Nephron (organoid): ENCODE data around the gene CSF2RB.

Experiments
- H3K27ac Mint-ChIP-seq, 3 experiments: 2 replicates each; pipeline ENCODE4 v1.8.0; 2020; ENCODE audit warnings: mixed read lengths in 3 of 3, mild to moderate bottlenecking in 2 of 3, moderate library complexity in 1 of 3
- H3K27me3 Mint-ChIP-seq: 2 replicates; pipeline ENCODE4 v1.8.0; 2021; ENCODE audit warnings: low read depth, mild to moderate bottlenecking, moderate library complexity, mixed read lengths
- H3K36me3 Mint-ChIP-seq: 2 replicates; pipeline ENCODE4 v1.8.0; 2020; ENCODE audit warnings: low read depth, mixed read lengths
- H3K4me1 Mint-ChIP-seq: 2 replicates; pipeline ENCODE4 v1.8.0; 2020; ENCODE audit warnings: mixed read lengths
- H3K4me3 Mint-ChIP-seq, 3 experiments: 2 replicates each; pipeline ENCODE4 v1.8.0; 2020; ENCODE audit warnings: mild to moderate bottlenecking in 3 of 3, mixed read lengths in 3 of 3, moderate library complexity in 2 of 3
- H3K9me3 Mint-ChIP-seq: 2 replicates; pipeline ENCODE4 v1.8.0; 2020; ENCODE audit warnings: mixed read lengths
- TF ChIP-seq, protein P1 (sequence below), 3 experiments: fragments of 200-600 bp; sonication (generic); IDR thresholded peaks; one replicate each; pipeline ENCODE4 v1.5.0; 2021; ENCODE audit warnings: antibody characterized with exemption in 3 of 3; ENCODE audit not compliant: unreplicated experiment in 3 of 3

CSF2RB gene

DNA sequence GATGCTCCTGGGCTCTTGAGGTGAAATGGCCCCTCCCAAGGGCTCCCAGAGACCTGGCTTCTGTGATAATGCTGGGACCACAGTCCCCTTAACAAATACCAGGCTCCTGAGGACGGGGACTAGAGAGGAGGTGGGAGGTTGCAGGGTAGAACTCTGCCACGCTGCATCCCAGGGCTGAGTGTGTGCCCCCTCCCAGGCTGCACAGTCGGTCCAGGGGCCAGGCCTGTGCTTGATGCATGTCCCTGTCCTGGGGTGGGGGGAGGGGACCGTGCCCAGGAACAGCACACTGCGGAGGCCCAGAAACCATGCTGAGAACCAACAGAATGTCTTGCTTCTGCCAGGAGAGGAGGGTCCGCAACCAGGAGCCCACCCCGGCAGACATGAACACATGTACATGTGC, 9.3 kb downstream of the CSF2RB start:
- Mint-ChIP-seq H3K9me3 (no peaks in the 10 kb centered on the region), H3K27ac (peak overlapping the region; percentile 53 to 71 (median 68)), H3K27me3 (peaks cover 17% of the 10 kb centered on the region), H3K4me1 (peaks cover 14% of the 10 kb centered on the region), H3K36me3 (no peaks in the 10 kb centered on the region), H3K4me3 (no peak overlapping the region)
- TF ChIP-seq, protein P1, sequence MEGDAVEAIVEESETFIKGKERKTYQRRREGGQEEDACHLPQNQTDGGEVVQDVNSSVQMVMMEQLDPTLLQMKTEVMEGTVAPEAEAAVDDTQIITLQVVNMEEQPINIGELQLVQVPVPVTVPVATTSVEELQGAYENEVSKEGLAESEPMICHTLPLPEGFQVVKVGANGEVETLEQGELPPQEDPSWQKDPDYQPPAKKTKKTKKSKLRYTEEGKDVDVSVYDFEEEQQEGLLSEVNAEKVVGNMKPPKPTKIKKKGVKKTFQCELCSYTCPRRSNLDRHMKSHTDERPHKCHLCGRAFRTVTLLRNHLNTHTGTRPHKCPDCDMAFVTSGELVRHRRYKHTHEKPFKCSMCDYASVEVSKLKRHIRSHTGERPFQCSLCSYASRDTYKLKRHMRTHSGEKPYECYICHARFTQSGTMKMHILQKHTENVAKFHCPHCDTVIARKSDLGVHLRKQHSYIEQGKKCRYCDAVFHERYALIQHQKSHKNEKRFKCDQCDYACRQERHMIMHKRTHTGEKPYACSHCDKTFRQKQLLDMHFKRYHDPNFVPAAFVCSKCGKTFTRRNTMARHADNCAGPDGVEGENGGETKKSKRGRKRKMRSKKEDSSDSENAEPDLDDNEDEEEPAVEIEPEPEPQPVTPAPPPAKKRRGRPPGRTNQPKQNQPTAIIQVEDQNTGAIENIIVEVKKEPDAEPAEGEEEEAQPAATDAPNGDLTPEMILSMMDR (IDR thresholded peaks at IDR 0.05; ENCODE audit: unreplicated experiment in 3 of 3): no peak

GRCh38 chr22:36923131-36923788, 9.8 kb downstream of the CSF2RB start:
- Mint-ChIP-seq H3K4me1 (peaks cover 17% of the 10 kb centered on the region), H3K36me3 (no peaks in the 10 kb centered on the region), H3K27ac (no peak overlapping the region), H3K27me3 (peaks cover 17% of the 10 kb centered on the region), H3K9me3 (no peaks in the 10 kb centered on the region), H3K4me3 (no peak overlapping the region)
- TF ChIP-seq, protein P1 (IDR thresholded peaks at IDR 0.05; ENCODE audit: unreplicated experiment in 3 of 3): no peak

GRCh38 chr22:36924151-36924698, 10.8 kb downstream of the CSF2RB start:
- TF ChIP-seq, protein P1 (IDR thresholded peaks at IDR 0.05; ENCODE audit: unreplicated experiment in 3 of 3): no peak
- Mint-ChIP-seq H3K9me3 (no peaks in the 10 kb centered on the region), H3K4me1 (peaks cover 21% of the 10 kb centered on the region), H3K27ac (no peak overlapping the region), H3K27me3 (peaks cover 17% of the 10 kb centered on the region), H3K4me3 (no peak overlapping the region), H3K36me3 (no peaks in the 10 kb centered on the region)

DNA sequence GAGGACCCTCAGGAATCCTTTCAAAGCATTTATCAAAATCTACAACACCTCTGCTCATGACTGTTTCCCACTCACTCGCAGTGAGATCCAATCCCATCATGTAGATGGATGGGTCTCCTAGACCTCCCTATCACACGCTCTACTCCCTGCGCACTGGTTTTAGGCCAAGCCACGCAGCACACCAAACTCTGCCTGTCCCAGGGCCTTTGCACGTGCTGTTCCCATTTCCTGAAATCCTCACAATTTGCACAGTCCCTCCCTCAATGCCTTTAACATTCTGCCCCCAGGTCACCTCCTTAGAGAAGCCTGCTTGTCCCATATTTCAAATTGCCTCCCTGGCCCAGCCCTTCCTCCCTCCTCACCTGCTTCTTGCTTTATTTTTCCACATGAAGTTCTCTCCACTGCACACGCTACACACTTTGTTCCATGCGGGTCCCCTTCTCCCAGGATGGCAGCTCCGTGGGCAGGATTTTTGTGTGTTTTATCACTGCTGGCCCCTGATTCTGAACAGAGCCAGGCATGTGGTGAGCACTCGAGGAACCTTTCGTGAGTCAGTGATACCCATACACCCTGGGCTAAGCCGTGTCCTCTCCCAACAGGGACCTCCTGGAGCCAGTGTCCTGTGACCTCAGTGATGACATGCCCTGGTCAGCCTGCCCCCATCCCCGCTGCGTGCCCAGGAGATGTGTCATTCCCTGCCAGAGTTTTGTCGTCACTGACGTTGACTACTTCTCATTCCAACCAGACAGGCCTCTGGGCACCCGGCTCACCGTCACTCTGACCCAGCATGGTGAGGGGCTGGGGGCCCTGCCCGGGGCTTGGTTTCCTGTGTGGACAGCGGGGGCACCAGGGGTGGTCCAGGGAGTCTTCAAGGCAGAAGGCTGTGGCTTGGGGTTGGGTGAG, 12.2 kb downstream of the CSF2RB start:
- Mint-ChIP-seq H3K27me3 (peaks cover 14% of the 10 kb centered on the region), H3K27ac (no peak overlapping the region), H3K36me3 (no peaks in the 10 kb centered on the region), H3K9me3 (no peaks in the 10 kb centered on the region), H3K4me3 (no peak overlapping the region), H3K4me1 (peaks cover 27% of the 10 kb centered on the region)
- TF ChIP-seq, protein P1 (IDR thresholded peaks at IDR 0.05; ENCODE audit: unreplicated experiment in 3 of 3): no peak

GRCh38 chr22:36926309-36926708, 12.9 kb downstream of the CSF2RB start:
- peaks cover 26% of the 10 kb centered on the region for H3K4me1 Mint-ChIP-seq
- TF ChIP-seq, protein P1 (IDR thresholded peaks at IDR 0.05; ENCODE audit: unreplicated experiment in 3 of 3): no peak
- no peak overlapping the region for H3K27ac Mint-ChIP-seq
- peaks cover 14% of the 10 kb centered on the region for H3K27me3 Mint-ChIP-seq
- no peaks in the 10 kb centered on the region for H3K36me3 Mint-ChIP-seq
- H3K9me3 Mint-ChIP-seq: no peaks in the 10 kb centered on the region
- H3K4me3 Mint-ChIP-seq: no peak overlapping the region
